Ovary (tissue), 9 donors: ENCODE data around the gene HDAC10. TPM values are rescaled to one million over a fixed set of nuclear protein-coding genes. Genes with fewer than 3 reads are reported as not detected.
"Not testable (repeated sequence)": the region's sequence is repeated elsewhere in the genome, so short reads cannot be mapped to it uniquely, and the experiment has no call there.

ENCODE experiments used
- DNase-seq, 5 donors: peaks; one replicate each; pipeline ENCODE4 v3.0.0-alpha.2; 2019 to 2020
- H3K27ac ChIP-seq, 2 donors: fragments of 200-600 bp; one replicate each; pipeline versions ENCODE4 v1.5.1 to v1.8.0; 2019 to 2022
- H3K27me3 ChIP-seq: fragments of 200-600 bp; one replicate; pipeline ENCODE4 v1.8.0; 2022
- H3K36me3 ChIP-seq: fragments of 200-600 bp; sonication (generic); one replicate; pipeline ENCODE4 v1.5.1; 2019
- H3K4me1 ChIP-seq: one replicate; pipeline ENCODE4 v1.8.1; 2013; ENCODE audit warnings: mild to moderate bottlenecking, moderate library complexity; ENCODE audit not compliant: insufficient read depth
- H3K4me3 ChIP-seq: fragments of 200-600 bp; sonication (generic); one replicate; pipeline ENCODE4 v1.5.1; 2017
- H3K9me3 ChIP-seq, 2 donors: fragments of 200-600 bp in 1 of 2; sonication (generic) in 1 of 2; one replicate each; pipeline versions ENCODE4 v1.5.1 to v1.8.1; 2013 to 2019; ENCODE audit warnings: mild to moderate bottlenecking in 1 of 2, moderate library complexity in 1 of 2
- EP300 ChIP-seq: sonication (generic); formaldehyde crosslinking; IDR thresholded peaks from one replicate; pipeline ENCODE4 v1.6.1; 2017; ENCODE audit warnings: antibody characterized with exemption
- POLR2A ChIP-seq: fragments of 450-650 bp; IDR thresholded peaks from one replicate; pipeline ENCODE4 v1.6.1; 2017; ENCODE audit warnings: antibody characterized with exemption, mild to moderate bottlenecking, moderate library complexity
- WGBS, 3 donors: extraction: QIAGEN DNeasy Blood & Tissue Kit in 1 of 3; methylation state at CpG; one replicate each; pipeline versions ENCODE4 v1.1.5 to v1.1.7; 2013 to 2017; 5-methylcytosine and 5-hydroxymethylcytosine counted together
- intact Hi-C, 4 donors: fragments of 100-400 bp; cut with DNase I; formaldehyde crosslinking; loops; one replicate each; pipeline versions ENCODE4 v1.11.0 to v1.15.1; 2022 to 2023
- polyA plus RNA-seq, 2 donors: library from polyadenylated mRNA; stranded (reverse); fragments of 200-250 nt in 1 of 2; fragments of 350-450 nt in 1 of 2; fragmentation: Illumina TruSeq in 1 of 2; extraction: RNeasy Lipid Tissue Mini Kit (QIAGEN cat#74804) in 1 of 2; gene quantifications; one replicate each; pipeline ENCODE4 v1.2.3, GENCODE V29; 2013 to 2014
- total RNA-seq, 7 donors: library from RNA; depleted of rRNA in 2 of 7; stranded (reverse); fragments of >200 nt in 2 of 7; fragmentation: NEBNext Ultra II Directional in 3 of 7; extraction: Animal tissue kit (Norgen Biotek cat#: 25700) in 3 of 7; gene quantifications; one replicate each; pipeline versions ENCODE4 v1.1.0 to v1.2.4, GENCODE V29; 2016 to 2023
- TF ChIP-seq, protein P1 (sequence below), 3 donors: fragments of 450-650 bp in 2 of 3; fragments of 200-600 bp in 1 of 3; IDR thresholded peaks; one replicate each; pipeline versions ENCODE4 v1.5.1 to v1.8.0; 2016 to 2022; ENCODE audit warnings: antibody characterized with exemption in 3 of 3, mild to moderate bottlenecking in 1 of 3
- donor health status: DM: no; HTN: no; CAD: no; lungs with moderate emphysema.
- donor health status: DM: no; HTN: no; CAD: no.
- donor health status: Bipolar disorder and iron deficiency.
- donor health status: DM: yes; HTN: yes; CAD: no.
- donor health status: DM: no; HTN: no; CAD: no.
- donor health status: DM: yes; HTN: yes; CAD: no.

The HDAC10 gene
- total and polyA plus RNA-seq, 9 donors = 2.3 to 44.6 (median 38.9) TPM

- WGBS, 3 donors = 72 to 77% (median 73%) methylated on average over 27 to 43 of the region's 43 CpGs
These were observed 24.4 kb upstream of the HDAC10 start for GRCh38 chr22:50275181-50276055.

GRCh38 chr22:50274771-50275170 lies 23.7 kb upstream of the HDAC10 start:
- Histone ChIP-seq H3K4me1 (peaks cover 8% of the 10 kb centered on the region), H3K27ac (no peak overlapping the region), H3K27me3 (no peaks in the 10 kb centered on the region), H3K9me3 (no peaks in the 10 kb centered on the region), H3K4me3 (no peak overlapping the region), H3K36me3 (peaks cover 4% of the 10 kb centered on the region)
- TF ChIP-seq EP300 = no peak
- TF ChIP-seq, protein P1, sequence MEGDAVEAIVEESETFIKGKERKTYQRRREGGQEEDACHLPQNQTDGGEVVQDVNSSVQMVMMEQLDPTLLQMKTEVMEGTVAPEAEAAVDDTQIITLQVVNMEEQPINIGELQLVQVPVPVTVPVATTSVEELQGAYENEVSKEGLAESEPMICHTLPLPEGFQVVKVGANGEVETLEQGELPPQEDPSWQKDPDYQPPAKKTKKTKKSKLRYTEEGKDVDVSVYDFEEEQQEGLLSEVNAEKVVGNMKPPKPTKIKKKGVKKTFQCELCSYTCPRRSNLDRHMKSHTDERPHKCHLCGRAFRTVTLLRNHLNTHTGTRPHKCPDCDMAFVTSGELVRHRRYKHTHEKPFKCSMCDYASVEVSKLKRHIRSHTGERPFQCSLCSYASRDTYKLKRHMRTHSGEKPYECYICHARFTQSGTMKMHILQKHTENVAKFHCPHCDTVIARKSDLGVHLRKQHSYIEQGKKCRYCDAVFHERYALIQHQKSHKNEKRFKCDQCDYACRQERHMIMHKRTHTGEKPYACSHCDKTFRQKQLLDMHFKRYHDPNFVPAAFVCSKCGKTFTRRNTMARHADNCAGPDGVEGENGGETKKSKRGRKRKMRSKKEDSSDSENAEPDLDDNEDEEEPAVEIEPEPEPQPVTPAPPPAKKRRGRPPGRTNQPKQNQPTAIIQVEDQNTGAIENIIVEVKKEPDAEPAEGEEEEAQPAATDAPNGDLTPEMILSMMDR (IDR thresholded peaks at IDR 0.05) = no peak
- 55 to 63% (median 60%) methylated on average over 7 of the region's 7 CpGs for WGBS, 3 donors
- no peak for DNase-seq
- intact Hi-C loops = loop anchor here (2.0 to 5.0 kb wide), 3 partner anchors 52 to 68 kb away; partner anchors contain the start of genes DENND6B (in 4 of the 4) and PPP6R2 (in 1 of the 4)

More at GRCh38 chr22:50275181-50276055, 24.4 kb upstream of the HDAC10 start:
- no peak for DNase-seq
- Histone ChIP-seq H3K9me3 (no peaks in the 10 kb centered on the region), H3K27ac (no peak overlapping the region), H3K4me3 (no peak overlapping the region), H3K36me3 (peaks cover 4% of the 10 kb centered on the region), H3K27me3 (no peaks in the 10 kb centered on the region), H3K4me1 (peaks cover 8% of the 10 kb centered on the region)
- intact Hi-C loops = loop anchor here (2.0 to 5.0 kb wide), 3 partner anchors 51 to 67 kb away; partner anchors contain the start of genes DENND6B (in 4 of the 4) and PPP6R2 (in 1 of the 4)
- TF ChIP-seq EP300 = no peak
- TF ChIP-seq, protein P1 (IDR thresholded peaks at IDR 0.05) = no peak
- TF ChIP-seq POLR2A = no peak

DNA sequence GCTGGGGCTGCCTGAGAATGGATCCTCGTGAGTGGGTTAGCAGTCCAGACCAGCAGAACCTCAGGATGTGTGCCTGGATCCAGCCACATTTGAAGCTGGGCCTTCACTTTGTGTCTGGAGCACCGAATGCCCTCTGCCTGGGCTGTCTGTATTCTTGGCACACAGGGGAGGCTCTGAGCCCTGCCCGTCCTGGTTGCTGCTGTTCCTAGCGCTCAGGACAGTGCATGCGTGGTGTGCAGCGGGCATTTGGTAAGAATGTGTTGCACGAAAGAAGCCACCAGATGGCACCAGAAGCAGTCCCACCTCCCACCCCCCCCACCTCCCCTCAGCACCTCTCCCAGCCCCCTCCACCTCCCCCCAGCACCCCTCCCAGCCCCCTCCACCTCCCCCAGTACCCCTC lies 23.2 kb upstream of the HDAC10 start:
- peak in 3 of 5 donors; percentile 56 to 71 (median 68) for DNase-seq

DNA sequence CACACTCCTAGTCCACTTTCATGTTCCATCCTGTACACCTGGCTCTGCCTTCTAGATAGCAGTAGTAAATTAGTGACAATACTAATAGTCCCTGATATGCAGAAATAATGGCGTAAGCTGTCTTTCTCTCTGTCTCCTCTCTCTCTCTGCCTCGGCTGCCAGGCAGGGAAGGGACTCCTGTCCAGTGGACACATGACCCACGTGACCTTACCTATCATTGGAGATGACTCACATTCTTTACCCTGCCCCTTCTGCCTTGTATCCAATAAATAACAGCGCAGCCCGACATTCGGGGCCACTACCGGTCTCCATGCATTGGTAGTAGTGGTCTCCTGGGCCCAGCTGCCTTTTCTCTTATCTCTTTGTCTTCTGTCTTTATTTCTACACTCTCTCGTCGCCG lies 22.7 kb upstream of the HDAC10 start:
- H3K27ac ChIP-seq, DNase-seq, H3K4me3 ChIP-seq, H3K9me3 ChIP-seq, H3K27me3 ChIP-seq, H3K36me3 ChIP-seq: not testable (repeated sequence)
- intact Hi-C loops = loop anchor here in 1 of 4 donors (2.0 kb wide), 1 partner anchor 53 kb away; the partner anchor contains the start of gene DENND6B
- H3K4me1 ChIP-seq = peaks cover 15% of the 10 kb centered on the region
- 71 to 73% (median 73%) methylated on average over 10 of the region's 10 CpGs for WGBS, 3 donors

More for the DNA sequence above, 23.2 kb upstream of the HDAC10 start:
- Histone ChIP-seq H3K4me3 (no peak overlapping the region), H3K27ac (no peak overlapping the region), H3K9me3 (no peaks in the 10 kb centered on the region), H3K27me3 (no peaks in the 10 kb centered on the region), H3K4me1 (peaks cover 13% of the 10 kb centered on the region), H3K36me3 (peaks cover 4% of the 10 kb centered on the region)
- WGBS, 3 donors = 33 to 54% (median 49%) methylated on average over 6 to 7 of the region's 7 CpGs
- intact Hi-C loops = loop anchor here in 1 of 4 donors (2.0 kb wide), 1 partner anchor 52 kb away; the partner anchor contains the start of gene DENND6B
- TF ChIP-seq, protein P1 (IDR thresholded peaks at IDR 0.05) = no peak

DNA sequence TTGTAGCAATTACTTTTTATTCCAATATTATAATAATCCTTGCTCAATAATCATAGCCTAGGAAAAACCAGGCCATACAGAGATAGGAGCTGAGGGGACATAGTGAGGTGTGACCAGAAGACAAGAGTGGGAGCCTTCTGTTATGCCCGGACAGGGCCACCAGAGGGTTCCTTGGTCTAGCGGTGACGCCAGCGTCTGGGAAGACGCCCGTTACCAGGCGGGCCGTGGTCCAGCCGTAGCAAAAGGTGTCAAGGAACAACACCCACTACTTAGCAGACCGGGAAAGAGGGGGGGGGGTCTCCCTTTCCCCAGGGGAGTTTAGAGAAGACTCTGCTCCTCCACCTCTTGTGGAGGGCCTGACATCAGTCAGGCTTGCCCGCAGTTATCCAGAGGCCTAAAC lies 22.3 kb upstream of the HDAC10 start:
- DNase-seq, H3K36me3 ChIP-seq, H3K27ac ChIP-seq, intact Hi-C loops, H3K27me3 ChIP-seq, H3K4me3 ChIP-seq, H3K9me3 ChIP-seq: not testable (repeated sequence)
- H3K4me1 ChIP-seq = peaks cover 18% of the 10 kb centered on the region
- 63 to 70% (median 68%) methylated on average over 6 to 11 of the region's 11 CpGs for WGBS, 3 donors
